H1 (cell line): ENCODE results near the gene UBE2E1.

Experiments used
- CREB1 ChIP-seq: IDR thresholded peaks from 2 replicates; pipeline ENCODE4 v1.6.1; 2012; ENCODE audit warnings: inconsistent platforms
- CTCF ChIP-seq, 3 experiments: IDR thresholded peaks; 1 replicate in 2 of 3; 2 replicates in 1 of 3; pipeline versions ENCODE4 v1.5.1 to v1.6.1; 2011; ENCODE audit warnings: low read length in 3 of 3, mild to moderate bottlenecking in 3 of 3, inconsistent platforms in 2 of 3, low read depth in 1 of 3, moderate library complexity in 1 of 3; ENCODE audit not compliant: insufficient read depth in 1 of 3; ENCODE audit errors: control extremely low read depth in 1 of 3
- GABPA ChIP-seq: IDR thresholded peaks from 2 replicates; pipeline ENCODE4 v1.6.1; 2011; ENCODE audit warnings: mild to moderate bottlenecking, low read length, moderate library complexity, borderline replicate concordance; ENCODE audit not compliant: insufficient read depth

- no peak for TF ChIP-seq CTCF (IDR thresholded peaks at IDR 0.05; ENCODE audit: control extremely low read depth in 1 of 3, insufficient read depth in 1 of 3, low read depth in 1 of 3, low read length in 3 of 3)
- no peak for TF ChIP-seq CREB1
- TF ChIP-seq GABPA, result no peak
These were observed 28.5 kb downstream of the UBE2E1 start for GRCh38 chr3:23834082-23834870.
